ENCODE data around the gene SCFD2. TPM values are rescaled to one million over a fixed set of nuclear protein-coding genes. Genes with fewer than 3 reads are reported as not detected.

SCFD2 gene
- total RNA-seq, 1 experiment from 2014 or later, result 19.2 TPM

- intact Hi-C loops (cut with micrococcal nuclease), result loop anchor here (5.0 kb wide), 1 partner anchor 42 kb away; no protein-coding TSS in a partner anchor
- CTCF ChIA-PET, result interaction anchor here (0.6 to 0.9 kb wide), 3 partner anchors 119 to 1009 kb away, joined by 3 to 7 read pairs (median 4); no protein-coding TSS in a partner anchor
- POLR2A ChIA-PET, result interaction anchor here (0.6 to 4.6 kb wide), 3 partner anchors 13 to 152 kb away, joined by 3 to 30 read pairs (median 9); no protein-coding TSS in a partner anchor
- Mint-ChIP-seq H3K27ac (ENCODE audit: low read depth, unreplicated experiment) (peak overlapping the region; percentile 62), H3K4me3 (ENCODE audit: unreplicated experiment) (peak overlapping the region; percentile 50), H3K36me3 (ENCODE audit: insufficient read depth, unreplicated experiment) (peaks cover 30% of the 10 kb centered on the region), H3K27me3 (ENCODE audit: insufficient read depth, unreplicated experiment) (no peaks in the 10 kb centered on the region), H3K9me3 (ENCODE audit: unreplicated experiment) (no peaks in the 10 kb centered on the region), H3K4me1 (ENCODE audit: insufficient read depth, unreplicated experiment) (peaks cover 16% of the 10 kb centered on the region)
- no peak for TF ChIP-seq CTCF (IDR thresholded peaks at IDR 0.05; ENCODE audit: unreplicated experiment)
- DNase-seq (ENCODE audit: unreplicated experiment), result no peak
- no TSS peak for BruUV-seq (replicated peaks)
Measured at GRCh38 chr4:52864793-52865192, 501.1 kb downstream of the SCFD2 start.

GRCh38 chr4:52863324-52863723 lies 502.5 kb downstream of the SCFD2 start:
- Mint-ChIP-seq H3K4me1 (ENCODE audit: insufficient read depth, unreplicated experiment) (peaks cover 16% of the 10 kb centered on the region), H3K27ac (ENCODE audit: low read depth, unreplicated experiment) (no peak overlapping the region), H3K36me3 (ENCODE audit: insufficient read depth, unreplicated experiment) (peaks cover 30% of the 10 kb centered on the region), H3K27me3 (ENCODE audit: insufficient read depth, unreplicated experiment) (no peaks in the 10 kb centered on the region), H3K4me3 (ENCODE audit: unreplicated experiment) (peak overlapping the region; percentile 81), H3K9me3 (ENCODE audit: unreplicated experiment) (peaks cover 7% of the 10 kb centered on the region)
- ChIA-PET CTCF (interaction anchor here (0.6 to 1.9 kb wide), 5 partner anchors 23 to 318 kb away, joined by 3 to 7 read pairs (median 6); no protein-coding TSS in a partner anchor), POLR2A (interaction anchor here (1.1 to 4.6 kb wide), 6 partner anchors 25 to 151 kb away, joined by 4 to 30 read pairs (median 6); no protein-coding TSS in a partner anchor)
- intact Hi-C loops (cut with micrococcal nuclease), result loop anchor here (2.0 to 5.0 kb wide), 3 partner anchors 41 to 151 kb away; partner anchors contain the start of gene ERVMER34-1
- no peak for DNase-seq (ENCODE audit: unreplicated experiment)
- TF ChIP-seq CTCF (IDR thresholded peaks at IDR 0.05; ENCODE audit: unreplicated experiment), result no peak
- BruUV-seq (replicated peaks), result no TSS peak

GRCh38 chr4:52862639-52863161 lies 503.2 kb downstream of the SCFD2 start:
- intact Hi-C loops (cut with micrococcal nuclease), result loop anchor here (2.0 to 5.0 kb wide), 3 partner anchors 40 to 150 kb away; partner anchors contain the start of gene ERVMER34-1
- POLR2A ChIA-PET, result interaction anchor here (1.1 to 4.6 kb wide), 6 partner anchors 24 to 150 kb away, joined by 4 to 30 read pairs (median 6); no protein-coding TSS in a partner anchor

More at GRCh38 chr4:52862639-52863161, 503.2 kb downstream of the SCFD2 start:
- peaks cover 16% of the 10 kb centered on the region for H3K4me1 Mint-ChIP-seq (ENCODE audit: insufficient read depth, unreplicated experiment)
- peaks cover 30% of the 10 kb centered on the region for H3K36me3 Mint-ChIP-seq (ENCODE audit: insufficient read depth, unreplicated experiment)
- DNase-seq (ENCODE audit: unreplicated experiment), result no peak
- TF ChIP-seq CTCF (IDR thresholded peaks at IDR 0.05; ENCODE audit: unreplicated experiment), result no peak
- BruUV-seq (replicated peaks), result TSS peak; percentile 39
- no peak overlapping the region for H3K27ac Mint-ChIP-seq (ENCODE audit: low read depth, unreplicated experiment)
- peak overlapping the region; percentile 81 for H3K4me3 Mint-ChIP-seq (ENCODE audit: unreplicated experiment)
- peaks cover 9% of the 10 kb centered on the region for H3K9me3 Mint-ChIP-seq (ENCODE audit: unreplicated experiment)
- CTCF ChIA-PET, result interaction anchor here (1.1 to 1.9 kb wide), 2 partner anchors 49 to 317 kb away, joined by 6 to 7 read pairs; no protein-coding TSS in a partner anchor
- no peaks in the 10 kb centered on the region for H3K27me3 Mint-ChIP-seq (ENCODE audit: insufficient read depth, unreplicated experiment)
